ENCODE data around the gene EVI2A.

Gene EVI2A

DNA sequence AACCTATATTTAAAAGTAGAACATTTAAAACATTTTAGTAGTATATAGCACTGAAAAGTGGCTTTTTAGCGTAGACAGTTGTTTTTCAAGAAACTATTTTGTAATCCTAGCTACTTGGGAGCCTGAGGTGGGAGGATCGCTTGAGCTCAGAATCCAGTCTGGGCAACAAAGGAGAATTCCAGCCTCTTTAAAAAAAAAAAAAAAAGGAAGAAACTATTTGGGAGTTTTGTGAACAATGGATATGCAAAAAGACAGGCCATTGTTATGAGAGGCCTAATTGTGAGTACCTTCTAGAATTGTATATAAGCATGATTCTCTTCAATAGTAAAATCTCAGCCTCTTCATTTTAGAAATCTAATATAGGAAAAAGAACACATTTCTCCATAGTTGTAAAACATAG is 42.0 kb downstream of the EVI2A start:
- in situ Hi-C loops (cut with MboI; ENCODE audit: low sequenced_read_pairs), result no loop called here

DNA sequence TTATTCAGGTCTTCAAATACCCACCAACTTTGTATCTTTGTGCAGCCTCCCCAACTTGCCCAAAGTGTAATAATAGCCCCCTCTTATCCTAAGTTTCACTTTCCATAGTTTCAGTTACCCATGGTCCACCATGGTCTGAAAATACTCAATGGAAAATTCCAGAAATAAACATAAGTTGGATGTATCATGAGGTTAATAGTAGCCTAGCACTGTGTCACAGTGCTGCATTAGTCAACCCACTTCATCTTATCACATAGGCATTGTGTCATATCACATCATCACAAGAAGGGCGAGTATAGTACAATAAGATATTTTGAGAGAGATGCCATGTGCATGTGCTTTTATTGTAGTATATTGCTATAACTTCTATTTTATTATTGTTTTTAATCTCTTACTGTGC is 46.3 kb downstream of the EVI2A start:
- in situ Hi-C loops (cut with MboI; ENCODE audit: low sequenced_read_pairs), result no loop called here

DNA sequence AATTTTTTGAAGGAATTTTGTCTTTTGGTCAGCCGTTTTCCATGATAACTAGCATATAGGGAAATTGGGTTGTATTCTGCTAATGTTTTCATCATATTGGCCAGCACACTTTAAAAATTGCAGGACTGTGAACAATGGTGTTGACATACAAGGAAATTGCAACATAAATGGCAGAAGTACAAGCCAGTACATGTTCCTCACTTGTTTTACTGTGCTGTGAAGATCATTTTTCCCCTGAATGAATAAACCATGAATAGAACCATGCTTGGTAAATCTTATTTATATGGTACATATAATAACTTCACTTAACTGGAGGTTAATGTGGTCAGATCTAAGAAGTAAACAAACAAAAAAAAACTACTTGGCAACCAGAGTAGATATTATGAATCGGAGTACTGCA is 47.2 kb downstream of the EVI2A start:
- in situ Hi-C loops (cut with MboI; ENCODE audit: low sequenced_read_pairs), result no loop called here

DNA sequence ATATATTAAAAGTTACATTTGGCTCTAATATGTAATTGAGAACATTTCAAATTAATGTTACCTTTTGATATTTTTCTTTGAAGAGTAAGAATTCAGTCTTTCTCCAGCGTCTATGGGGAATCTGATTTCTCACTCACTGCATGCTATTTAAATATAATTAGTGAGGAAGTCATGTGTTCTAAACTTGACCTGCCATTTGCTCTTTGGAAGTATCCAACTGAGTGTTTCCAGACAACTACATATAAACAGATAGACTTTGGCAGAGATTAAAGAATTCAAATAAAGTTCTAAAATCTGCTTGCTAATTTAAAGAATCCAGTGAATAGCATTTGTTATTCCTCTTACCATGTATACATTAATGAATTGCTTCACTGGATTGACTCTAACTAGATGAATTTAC is 47.9 kb downstream of the EVI2A start:
- in situ Hi-C loops (cut with MboI; ENCODE audit: low sequenced_read_pairs), result no loop called here

DNA sequence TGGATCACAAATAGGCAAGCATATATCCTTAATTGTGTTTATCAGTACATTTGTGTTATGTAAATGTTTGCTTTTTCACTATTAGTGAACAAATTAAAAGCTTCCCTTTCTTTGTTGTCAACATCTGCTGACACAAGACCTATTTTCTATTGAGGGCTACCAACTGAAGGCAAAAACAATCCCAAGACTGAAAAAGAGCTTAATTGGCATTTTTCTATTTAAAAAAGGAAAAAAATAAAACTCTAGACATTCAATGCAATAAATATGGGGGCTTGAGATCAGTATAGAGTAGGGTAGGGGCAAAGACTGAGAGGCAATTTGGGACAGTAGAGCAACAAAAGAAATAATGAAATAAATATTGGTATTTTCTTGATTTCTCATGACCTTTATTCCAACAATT is 48.6 kb downstream of the EVI2A start:
- in situ Hi-C loops (cut with MboI; ENCODE audit: low sequenced_read_pairs), result no loop called here

DNA sequence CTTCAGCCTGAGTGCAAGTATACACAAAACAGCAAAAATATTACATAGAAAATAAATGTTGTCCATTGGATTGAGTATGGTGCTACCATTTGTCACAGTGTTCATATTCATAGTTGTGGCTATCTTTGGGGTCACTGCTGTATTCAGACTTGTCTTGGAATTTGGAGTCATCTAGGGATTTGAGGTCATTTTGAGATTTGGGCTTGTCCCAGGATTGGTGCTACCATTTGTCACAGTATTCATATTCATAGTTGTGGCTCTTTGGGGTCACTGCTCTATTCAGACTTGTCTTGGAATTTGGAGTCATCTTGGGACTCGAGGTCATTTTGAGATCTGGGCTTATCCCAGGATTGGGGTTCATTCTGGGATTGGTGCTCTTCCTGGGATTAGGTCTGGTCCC is 49.2 kb downstream of the EVI2A start:
- in situ Hi-C loops (cut with MboI; ENCODE audit: low sequenced_read_pairs), result no loop called here

DNA sequence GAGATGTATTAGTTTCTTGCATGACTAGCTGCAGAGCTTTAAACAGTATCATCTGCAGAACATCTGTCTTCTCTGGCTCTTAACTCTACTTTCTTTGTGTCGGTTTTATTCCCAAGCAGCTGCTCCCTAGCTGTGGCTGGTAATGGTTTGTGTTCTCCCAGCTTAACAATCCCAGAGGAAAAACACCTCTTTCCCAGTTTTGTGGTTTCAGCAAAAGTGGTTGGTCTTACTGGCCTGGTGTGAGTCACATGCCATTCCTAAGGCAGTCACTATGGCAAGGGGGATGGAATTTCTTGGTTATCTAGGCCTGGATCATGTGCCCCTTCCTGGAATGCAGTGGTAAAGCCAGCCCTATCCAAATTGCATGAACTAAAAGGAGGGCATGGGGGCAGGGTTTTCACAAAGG is 51.8 kb downstream of the EVI2A start:
- in situ Hi-C loops (cut with MboI; ENCODE audit: low sequenced_read_pairs), result no loop called here

DNA sequence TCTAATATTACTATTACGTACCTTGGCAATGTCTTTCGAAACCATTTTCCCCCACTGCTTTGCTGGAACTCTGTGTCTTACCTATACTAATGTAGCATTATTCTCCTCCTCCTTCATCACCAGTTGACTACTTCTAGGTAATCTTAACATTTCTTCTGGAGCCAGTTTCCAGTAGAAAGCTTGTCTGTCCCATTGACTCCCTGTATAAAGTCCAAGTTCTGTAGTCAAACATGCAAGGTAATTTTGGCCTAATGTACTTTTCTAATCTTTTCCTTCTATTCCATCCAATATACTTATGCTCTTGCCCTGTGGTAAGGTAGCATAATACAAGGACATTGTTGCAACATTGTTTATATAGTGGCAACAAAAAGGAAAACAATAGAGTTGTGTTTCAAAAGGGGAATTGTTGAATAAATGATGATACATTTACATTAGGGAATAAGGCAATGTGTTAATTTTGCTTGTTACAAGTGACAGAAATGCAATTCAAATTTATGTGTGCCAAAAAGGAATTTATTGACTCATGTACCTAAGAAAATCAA is 52.3 kb downstream of the EVI2A start:
- in situ Hi-C loops (cut with MboI; ENCODE audit: low sequenced_read_pairs), result no loop called here
